Adipose tissue (tissue), 3 donors: ENCODE results near the gene OR7G1. TPM values are rescaled to one million over a fixed set of nuclear protein-coding genes. Genes with fewer than 3 reads are reported as not detected.
"Not testable (repeated sequence)": the region's sequence is repeated elsewhere in the genome, so short reads cannot be mapped to it uniquely, and the experiment has no call there.

ENCODE experiments used
- H3K27ac ChIP-seq: one replicate; pipeline ENCODE4 v1.5.1; 2013; ENCODE audit warnings: low read depth, low read length
- WGBS, 3 donors: extraction: QIAGEN DNeasy Blood & Tissue Kit; methylation state at CpG; one replicate each; pipeline ENCODE4 v1.1.7; 2013; 5-methylcytosine and 5-hydroxymethylcytosine counted together
- polyA plus RNA-seq, 3 donors: library from polyadenylated mRNA; stranded (reverse); fragments of 200-250 nt; gene quantifications; one replicate each; pipeline ENCODE4 v1.2.3, GENCODE V29; 2013
- donor health status: healthy with polysubstance abuse.
- donor health status: Bipolar disorder and iron deficiency.
- donor health status: healthy.

OR7G1 gene
- polyA plus RNA-seq, 3 donors, result not detected

DNA sequence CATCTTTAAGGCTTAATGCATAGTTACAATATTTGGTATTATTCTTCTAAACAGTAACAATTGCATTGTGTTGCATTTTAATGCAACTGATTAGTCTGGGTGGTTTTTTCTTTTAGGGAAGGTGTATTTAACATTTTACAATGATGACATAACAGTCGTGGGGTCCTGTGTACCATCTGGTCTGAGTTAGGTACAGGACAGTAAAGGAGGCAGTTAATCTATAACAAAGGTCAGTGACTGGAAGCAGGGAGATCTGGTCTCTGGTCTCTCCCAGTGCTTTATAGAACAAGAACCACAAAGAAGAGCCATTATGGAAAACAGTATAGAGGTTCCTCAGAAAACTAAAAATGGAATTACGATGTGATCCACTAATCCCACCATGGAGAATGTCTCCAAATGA is 5.6 kb downstream of the OR7G1 start:
- 36 to 68% (median 65%) methylated on average over 2 of the region's 2 CpGs for whole genome bisulfite sequencing, 3 donors

DNA sequence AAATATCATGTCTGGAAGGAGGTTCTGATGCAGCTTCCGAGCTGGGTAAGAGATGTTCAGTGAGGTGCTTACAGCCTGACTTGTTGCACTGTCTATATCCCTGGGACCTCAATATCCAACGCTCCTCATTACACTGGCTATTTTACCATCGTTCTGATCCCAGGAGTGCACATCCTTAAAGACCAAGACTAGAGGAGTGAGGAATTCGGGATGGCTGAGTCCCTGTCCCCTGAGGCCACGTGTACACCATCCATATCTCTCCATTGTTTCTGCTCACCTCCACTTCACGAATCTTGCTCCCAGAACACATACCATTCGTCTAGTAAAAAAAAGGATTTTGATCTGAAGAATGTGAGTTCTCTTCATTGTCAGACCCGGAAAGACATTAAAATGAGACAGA is 8.2 kb downstream of the OR7G1 start, which contains the start of gene OR7G2:
TSS of gene OR7G2 (minus strand) at position 101 of the 400 bp plus-strand sequence. CDS start 4,232 bp downstream, outside the sequence.
- no peak within 1 kb of the TSS for H3K27ac ChIP-seq
- 55 to 65% (median 57%) methylated on average over 8 of the region's 8 CpGs for WGBS, 3 donors

More for the DNA sequence above, 5.6 kb downstream of the OR7G1 start:
- H3K27ac ChIP-seq, result no peak overlapping the region

DNA sequence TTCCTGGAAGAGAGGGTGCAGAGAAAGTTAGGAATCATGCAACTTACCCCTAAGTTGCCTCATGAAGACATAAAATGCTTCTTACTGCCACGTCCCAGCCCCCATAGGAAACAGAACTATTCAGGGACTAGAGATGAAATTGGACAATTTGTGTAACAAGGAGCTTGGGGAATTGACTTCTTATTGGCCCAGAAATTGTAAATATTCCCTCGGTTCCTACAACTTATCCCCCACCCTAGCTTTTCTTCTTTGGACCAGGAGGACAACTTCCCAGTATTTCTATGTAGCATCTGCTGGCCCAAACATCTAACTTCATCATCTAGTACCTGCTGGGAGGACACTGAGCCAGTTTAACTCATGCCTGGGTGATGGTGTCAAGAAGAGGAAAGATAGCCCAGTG is 28.8 kb downstream of the OR7G1 start, which contains the start of gene OR1M1:
TSS of gene OR1M1 (plus strand) at position 301 of the 400 bp plus-strand sequence. CDS start 6,184 bp downstream, outside the sequence.
- 39 to 56% (median 51%) methylated on average over 2 of the region's 2 CpGs for WGBS, 3 donors
- H3K27ac ChIP-seq, result no peak within 1 kb of the TSS

DNA sequence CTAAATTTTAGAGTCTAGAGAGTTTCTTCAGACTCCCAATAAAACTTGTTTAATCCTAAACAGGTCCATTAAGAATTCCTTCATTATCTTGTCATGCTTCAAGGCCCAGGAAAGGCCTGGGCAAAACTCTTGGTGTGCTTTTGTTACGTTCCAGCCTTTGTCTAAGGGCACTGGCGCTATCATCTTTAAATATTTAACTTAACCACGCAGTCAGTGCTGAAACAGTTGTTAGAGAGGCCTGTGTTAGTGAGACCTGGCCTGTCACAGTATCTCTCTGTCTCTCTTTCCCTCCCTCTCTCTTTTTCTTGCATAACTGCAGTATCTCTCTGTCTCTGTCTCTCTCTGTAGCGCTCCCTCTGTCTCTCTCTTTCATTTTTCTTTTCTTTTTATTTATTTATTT is 36.9 kb downstream of the OR7G1 start:
- no peak overlapping the region for H3K27ac ChIP-seq
- WGBS, 3 donors, result 48 to 87% (median 81%) methylated on average over 4 of the region's 4 CpGs

DNA sequence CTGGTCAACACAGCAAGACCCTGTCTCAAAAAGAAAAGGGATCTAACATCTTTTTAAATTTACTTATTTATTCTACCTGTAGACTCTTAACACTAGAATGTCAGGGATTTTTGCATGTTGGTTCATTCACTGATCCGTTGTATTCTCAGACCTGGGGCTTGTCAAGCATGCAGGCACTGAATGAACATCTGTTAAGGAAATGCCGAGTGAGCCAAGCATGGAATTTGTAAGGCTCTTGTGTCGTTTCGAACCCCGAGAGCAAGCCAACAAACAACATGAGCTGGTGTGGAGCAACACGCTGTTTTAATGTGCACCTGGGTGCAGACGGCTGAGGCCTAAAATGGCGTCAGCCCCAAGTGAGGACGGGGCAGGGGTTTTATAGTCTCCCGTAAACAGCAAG is 38.7 kb downstream of the OR7G1 start:
- 80 to 82% (median 81%) methylated on average over 10 of the region's 10 CpGs for WGBS, 3 donors
- no peak overlapping the region for H3K27ac ChIP-seq

DNA sequence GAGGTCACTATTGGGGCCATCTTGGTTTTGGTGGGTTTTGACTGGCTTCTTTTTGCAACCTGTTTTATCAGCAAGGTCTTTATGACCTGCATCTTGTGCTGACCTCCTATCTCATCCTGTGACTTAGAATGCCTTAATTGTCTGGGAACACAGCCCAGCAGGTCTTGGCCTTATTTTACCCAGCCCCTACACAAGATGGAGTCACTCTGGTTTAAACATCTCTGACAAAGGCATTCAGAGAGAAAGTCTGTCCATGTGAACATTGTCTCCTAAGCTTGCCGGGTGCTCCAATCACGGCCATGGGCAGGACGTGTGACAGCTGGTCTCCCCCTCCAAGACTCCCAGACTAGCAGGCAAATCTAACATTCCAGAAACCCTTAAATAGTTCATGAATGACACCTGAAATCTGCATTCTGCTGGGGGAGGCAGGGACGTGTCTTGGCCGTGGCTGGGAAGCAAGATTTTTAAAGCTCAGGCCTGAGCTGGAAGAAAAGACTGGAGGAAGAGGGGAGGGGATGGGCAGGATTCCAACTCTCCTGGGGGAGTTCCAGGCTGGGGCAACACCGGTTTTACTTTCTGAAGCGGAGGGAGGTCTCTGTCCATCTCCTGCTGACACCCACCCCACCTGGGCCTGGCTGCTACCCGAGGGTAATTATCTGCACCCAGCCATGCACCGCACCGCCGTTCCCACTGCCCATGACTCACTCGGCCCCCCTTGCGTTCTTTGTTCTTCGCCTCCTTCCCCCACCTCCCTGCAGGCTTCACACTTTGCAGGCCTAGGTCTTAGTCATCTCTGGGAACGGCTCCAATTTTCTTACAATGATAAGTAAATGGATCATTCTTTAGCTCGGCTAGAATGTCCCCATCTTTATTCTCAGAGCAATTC is 40.3 kb downstream of the OR7G1 start:
- H3K27ac ChIP-seq, result no peak overlapping the region
- 22 to 34% (median 33%) methylated on average over 16 of the region's 16 CpGs for WGBS, 3 donors

DNA sequence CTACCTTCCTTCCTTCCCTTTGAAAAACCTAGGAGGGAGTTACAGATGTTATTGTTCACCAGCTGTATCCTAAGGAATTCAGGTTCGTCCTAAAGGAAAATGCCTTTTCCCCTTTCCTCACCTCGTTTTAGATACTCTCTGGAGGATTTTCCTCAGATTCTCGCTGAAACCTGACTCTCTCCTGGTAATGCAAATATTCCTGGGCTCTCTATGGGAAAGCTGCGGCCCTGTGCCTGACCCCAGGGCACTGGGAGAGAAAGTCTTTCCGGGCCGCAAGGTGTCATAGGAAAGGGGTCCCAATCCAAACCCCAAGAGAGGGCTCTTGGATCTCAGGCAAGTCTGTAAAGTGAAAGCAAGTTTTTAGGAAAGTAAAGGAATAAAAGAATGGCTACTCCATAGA is 41.8 kb downstream of the OR7G1 start:
- 54 to 70% (median 62%) methylated on average over 6 of the region's 6 CpGs for WGBS, 3 donors
- H3K27ac ChIP-seq, result no peak overlapping the region

DNA sequence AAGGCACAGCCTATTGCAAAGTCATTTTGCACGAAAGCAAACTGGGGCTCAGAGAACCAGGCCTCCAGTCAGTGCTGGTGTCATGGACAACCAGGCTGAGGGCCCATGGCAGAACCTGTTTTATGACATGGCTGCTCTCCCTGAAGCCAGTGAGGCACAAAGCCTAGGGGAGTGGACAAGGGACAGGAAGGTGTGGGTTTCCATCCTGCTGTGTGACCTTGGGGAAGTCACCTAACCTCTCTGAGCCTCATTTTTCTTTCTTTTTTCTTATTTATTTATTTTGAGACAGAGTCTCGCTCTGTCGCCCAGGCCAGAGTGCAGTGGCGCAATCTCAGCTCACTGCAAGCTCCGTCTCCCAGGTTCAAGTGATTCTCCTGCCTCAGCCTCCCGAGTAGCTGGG is 43.8 kb downstream of the OR7G1 start:
- 89 to 92% (median 92%) methylated on average over 6 of the region's 6 CpGs for WGBS, 3 donors
- not testable (repeated sequence) for H3K27ac ChIP-seq

DNA sequence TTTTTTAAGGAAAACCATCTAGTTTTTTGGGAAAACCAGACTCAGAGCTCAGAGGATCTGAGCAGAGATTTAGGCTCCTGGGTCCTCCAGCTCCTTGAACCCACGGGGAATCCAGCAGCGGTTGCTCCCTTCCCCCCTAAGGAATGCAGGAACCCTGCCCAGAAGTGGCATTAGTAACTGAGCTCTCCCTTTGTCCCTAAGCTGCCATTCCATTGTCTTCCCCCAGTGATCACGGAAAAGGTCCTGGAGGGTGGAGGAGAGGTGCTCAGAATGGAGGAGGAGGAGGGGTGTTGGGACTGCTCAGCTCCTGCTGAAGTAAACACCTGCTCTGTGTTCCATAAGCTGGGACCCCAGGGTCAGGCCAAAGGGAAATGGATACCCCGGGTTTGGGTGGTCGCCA is 45.5 kb downstream of the OR7G1 start:
- no peak overlapping the region for H3K27ac ChIP-seq
- 39 to 48% (median 46%) methylated on average over 5 of the region's 5 CpGs for WGBS, 3 donors

DNA sequence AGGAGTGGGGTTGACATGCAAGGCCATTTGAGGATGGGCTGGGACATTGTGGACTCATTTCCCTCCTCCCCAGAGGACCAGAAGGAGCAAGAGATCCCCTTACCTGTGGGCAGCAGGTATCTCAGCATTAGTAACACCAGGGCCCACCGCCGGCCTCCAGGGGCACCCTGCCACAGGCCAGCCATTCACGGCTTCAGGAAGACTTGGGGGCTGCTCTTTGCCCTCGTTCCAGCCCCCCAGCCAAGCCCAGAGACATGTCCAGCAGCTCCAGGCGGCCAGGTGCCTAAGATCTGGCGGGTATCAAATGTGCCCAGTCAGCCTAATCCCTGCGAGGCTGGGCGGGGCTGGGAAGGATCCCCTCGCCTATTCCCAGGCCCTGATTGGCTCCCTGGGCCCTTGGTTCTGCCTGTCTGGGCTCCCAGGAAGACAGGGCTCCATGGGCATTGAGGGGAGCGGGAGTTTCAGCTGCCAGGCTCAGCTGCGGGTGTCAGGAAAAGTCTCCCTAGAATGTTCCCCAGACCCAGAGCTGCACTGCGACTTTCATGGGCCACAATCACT is 50.0 kb downstream of the OR7G1 start:
- no peak overlapping the region for H3K27ac ChIP-seq
- WGBS, 3 donors, result 62 to 78% (median 78%) methylated on average over 12 of the region's 12 CpGs

Other genes starting within 250 kb of the OR7G1 start
- gene MUC16, start 105.4 kb downstream of the OR7G1 start, polyA plus RNA-seq, result 1 to 10 TPM in 1 of 3 donors, under 1 TPM in 2; 0.03 to 3.3 (median 0.90) TPM
- gene OR1M1, start 28.7 kb downstream of the OR7G1 start, polyA plus RNA-seq, result not detected
- gene OR7G2, start 8.3 kb downstream of the OR7G1 start, polyA plus RNA-seq, result not detected
- not detected for gene OR7G3, start 11.2 kb upstream of the OR7G1 start, polyA plus RNA-seq
- gene ZNF317, start 24.6 kb upstream of the OR7G1 start, polyA plus RNA-seq, result 10 to 100 TPM; 12.4 to 18.8 (median 14.6) TPM
- under 1 TPM; 0.03 to 0.11 (median 0.07) TPM for gene OR7D2, start 63.2 kb upstream of the OR7G1 start, polyA plus RNA-seq
- gene OR7D4, start 103.8 kb upstream of the OR7G1 start, polyA plus RNA-seq, result not detected
- not detected for gene OR7E24, start 135.2 kb upstream of the OR7G1 start, polyA plus RNA-seq
- 1 to 10 TPM in 2 of 3 donors, under 1 TPM in 1; 0.34 to 1.8 (median 1.4) TPM for gene ZNF699, start 194.1 kb upstream of the OR7G1 start, polyA plus RNA-seq
- gene ZNF559, start 208.4 kb upstream of the OR7G1 start, polyA plus RNA-seq, result 10 to 100 TPM in 1 of 3 donors, 1 to 10 TPM in 2; 5.6 to 12.1 (median 6.2) TPM
- under 1 TPM; 0.56 to 0.97 (median 0.89) TPM for gene ZNF177, start 247.2 kb upstream of the OR7G1 start, polyA plus RNA-seq